GM12878 (cell line): ENCODE measurements around the gene PSPC1. TPM values are rescaled to one million over a fixed set of nuclear protein-coding genes. Genes with fewer than 3 reads are reported as not detected.

Experiments
- ATAC-seq: fragments of 200-7000 bp; cut with Tn5 transposase; 3 replicates; pipeline ENCODE4 v1.9.1; 2020; ENCODE audit warnings: mild to moderate bottlenecking, moderate library complexity
- BruUV-seq: library from RNA; stranded (reverse); fragments of 400-500 nt; replicated peaks from 2 replicates; lab custom pipeline; 2021; lab: Mats Ljungman, UMichigan
- CTCF ChIA-PET: fragments of 300-600 bp; sonication (Branson Sonifier 250); formaldehyde crosslinking; extraction: SDS; loops from one replicate; lab custom pipeline; 2021; ENCODE audit warnings: inconsistent platforms; lab: Yijun Ruan, JAX
- POLR2A ChIA-PET: fragments of 350-600 bp; formaldehyde crosslinking; extraction: SDS; loops from one replicate; lab custom pipeline; 2021; ENCODE audit warnings: inconsistent platforms; lab: Charles Lee
- RAD21 ChIA-PET: fragments of 300-600 bp; sonication (Branson Sonifier 250); formaldehyde crosslinking; loops from one replicate; lab custom pipeline; 2023; ENCODE audit warnings: antibody characterized with exemption; ENCODE audit not compliant: unreplicated experiment; lab: Charles Lee
- SMC1A ChIA-PET: fragments of 300-600 bp; sonication (Branson Sonifier 250); formaldehyde crosslinking; loops from one replicate; lab custom pipeline; 2023; ENCODE audit not compliant: unreplicated experiment, uncharacterized antibody; lab: Charles Lee
- DNase-seq: peaks from one replicate; pipeline ENCODE4 v3.0.0-alpha.2; 2011; ENCODE audit warnings: low read depth, low spot score
- FAIRE-seq: peaks from 3 replicates; lab custom pipeline; 2011; peaks lifted over from hg19 to GRCh38; lab: Jason Lieb, UNC
- H2AFZ ChIP-seq: 2 replicates; pipeline ENCODE4 v1.6.0; 2011; ENCODE audit warnings: low read depth, low read length, control low read depth; ENCODE audit not compliant: control insufficient read depth
- H3K27ac ChIP-seq: 2 replicates; pipeline ENCODE4 v1.5.1; 2011; ENCODE audit warnings: control low read depth; ENCODE audit not compliant: control insufficient read depth, insufficient read depth
- H3K27me3 ChIP-seq, 2 experiments: replicated peaks in 1 of 2; 2 replicates each; pipeline versions ENCODE4 v1.6.0 to v1.6.1; 2011; ENCODE audit warnings: low read length in 1 of 2; ENCODE audit not compliant: control insufficient read depth in 2 of 2, insufficient read depth in 2 of 2
- H3K36me3 ChIP-seq, 2 experiments: 2 replicates each; pipeline ENCODE4 v1.5.1; 2011; ENCODE audit warnings: low read length in 1 of 2; ENCODE audit not compliant: control insufficient read depth in 2 of 2, insufficient read depth in 2 of 2
- H3K4me1 ChIP-seq: 2 replicates; pipeline ENCODE4 v1.6.1; 2011; ENCODE audit warnings: mild to moderate bottlenecking, low read length, moderate library complexity, mixed read lengths; ENCODE audit not compliant: control insufficient read depth, insufficient read depth
- H3K4me2 ChIP-seq: 2 replicates; pipeline ENCODE4 v1.6.0; 2011; ENCODE audit warnings: control low read depth; ENCODE audit not compliant: control insufficient read depth, insufficient read depth
- H3K4me3 ChIP-seq: fragments of 200-600 bp; sonication (generic); 2 replicates; pipeline ENCODE4 v1.5.1; 2016
- H3K79me2 ChIP-seq: 2 replicates; pipeline ENCODE4 v1.6.0; 2011; ENCODE audit warnings: low read length; ENCODE audit not compliant: control insufficient read depth, insufficient read depth
- H3K9ac ChIP-seq: 2 replicates; pipeline ENCODE4 v1.8.0; 2011; ENCODE audit warnings: low read length, control low read depth, mixed read lengths; ENCODE audit not compliant: control insufficient read depth, insufficient read depth
- H3K9me3 ChIP-seq: replicated peaks from 3 replicates; pipeline ENCODE4 v1.5.1; 2011; ENCODE audit warnings: mild to moderate bottlenecking, low read length; ENCODE audit not compliant: control insufficient read depth, insufficient read depth
- H4K20me1 ChIP-seq: 2 replicates; pipeline ENCODE4 v1.6.0; 2011; ENCODE audit not compliant: control insufficient read depth, insufficient read depth
- ATF2 ChIP-seq: IDR thresholded peaks from 2 replicates; pipeline ENCODE4 v1.6.1; 2012; ENCODE audit warnings: low read length, inconsistent platforms
- ATF3 ChIP-seq: IDR thresholded peaks from 2 replicates; pipeline ENCODE4 v1.6.1; 2011; ENCODE audit warnings: low read depth, mild to moderate bottlenecking, low read length, moderate library complexity, borderline replicate concordance; ENCODE audit errors: extremely low read depth
- CBX3 ChIP-seq: fragments of 200-600 bp; sonication (generic); IDR thresholded peaks from 2 replicates; pipeline ENCODE4 v1.6.1; 2016; ENCODE audit warnings: low read depth, borderline replicate concordance
- CHD2 ChIP-seq: IDR thresholded peaks from 2 replicates; pipeline ENCODE4 v1.6.1; 2011; ENCODE audit warnings: low read depth, low read length, improper control_type of control experiment, borderline replicate concordance
- ESRRA ChIP-seq: IDR thresholded peaks from 2 replicates; pipeline ENCODE4 v1.6.1; 2012; ENCODE audit warnings: mild to moderate bottlenecking, low read length, improper control_type of control experiment
- HDAC6 ChIP-seq: fragments of 200-600 bp; sonication (generic); IDR thresholded peaks from one replicate; pipeline ENCODE4 v1.8.0; 2017; ENCODE audit warnings: antibody characterized with exemption; ENCODE audit not compliant: unreplicated experiment
- PAX5 ChIP-seq: IDR thresholded peaks from 2 replicates; pipeline ENCODE4 v1.6.1; 2011; ENCODE audit warnings: low read depth, low read length, borderline replicate concordance
- SIN3A ChIP-seq: IDR thresholded peaks from 2 replicates; pipeline ENCODE4 v1.6.1; 2012; ENCODE audit warnings: low read depth, low read length, improper control_type of control experiment
- SMARCA5 ChIP-seq: fragments of 450-650 bp; IDR thresholded peaks from 2 replicates; pipeline ENCODE4 v1.6.1; 2017; ENCODE audit warnings: mild to moderate bottlenecking
- TAF1 ChIP-seq: IDR thresholded peaks from 2 replicates; pipeline ENCODE4 v1.6.1; 2011; ENCODE audit warnings: mild to moderate bottlenecking, low read depth, low read length, borderline replicate concordance
- WGBS: methylation state at CpG from one replicate; pipeline ENCODE4 v1.1.6; 2016; ENCODE audit warnings: low lambda C conversion rate; ENCODE audit not compliant: insufficient replicate concordance, insufficient coverage; ENCODE audit errors: missing lambda C conversion rate; 5-methylcytosine and 5-hydroxymethylcytosine counted together
- in situ Hi-C: fragments of 300-500 bp; cut with MboI; formaldehyde crosslinking; loops from 9 replicates; pipeline ENCODE4 v1.14.3; 2018; ENCODE audit warnings: mixed read lengths
- intact Hi-C: fragments of 100-400 bp; cut with micrococcal nuclease; formaldehyde crosslinking; loops from one replicate; pipeline ENCODE4 v1.14.2; 2022; ENCODE audit not compliant: unreplicated experiment
- polyA plus RNA-seq, 11 experiments: library from polyadenylated mRNA; depleted of rRNA in 4 of 11; unstranded in 6 of 11; stranded (reverse) in 5 of 11; fragments of >200 nt; fragmentation: Nextera tagmentation in 4 of 11; fragmentation: Illumina TruSeq in 1 of 11; extraction: Ambion mirVana in 4 of 11; extraction: Trizol in 1 of 11; gene quantifications; 1 replicate in 1 of 11; 2 replicates in 10 of 11; pipeline versions ENCODE4 v1.2.1 to v1.2.3, GENCODE V29; 2011 to 2016; ENCODE audit warnings: inconsistent platforms in 2 of 11, missing spikeins in 2 of 11, low read depth in 1 of 11
- total RNA-seq, 4 experiments: library from RNA; depleted of rRNA in 3 of 4; stranded (reverse); fragments of >200 nt in 3 of 4; fragmentation: Illumina TruSeq in 1 of 4; extraction: Trizol in 1 of 4; gene quantifications; 2 replicates each; pipeline versions ENCODE4 v1.2.1 to v1.2.3, GENCODE V29; 2013 to 2021
- TF ChIP-seq, protein P1 (sequence below), 3 experiments: IDR thresholded peaks in 2 of 3; conservative IDR thresholded peaks in 1 of 3; 2 replicates each; pipeline ENCODE4 v1.5.1; 2011; ENCODE audit warnings: low read depth in 3 of 3, low read length in 3 of 3, mild to moderate bottlenecking in 3 of 3, control low read depth in 2 of 3, moderate library complexity in 2 of 3, inconsistent platforms in 1 of 3, mixed read lengths in 1 of 3; ENCODE audit not compliant: control insufficient read depth in 2 of 3, insufficient read depth in 1 of 3; ENCODE audit errors: extremely low read depth in 1 of 3
- TF ChIP-seq, protein P2 (sequence below): fragments of 450-650 bp; IDR thresholded peaks from 2 replicates; pipeline ENCODE4 v1.6.1; 2016; ENCODE audit warnings: mild to moderate bottlenecking
- TF ChIP-seq, protein P3 (sequence below): fragments of 450-650 bp; IDR thresholded peaks from 2 replicates; pipeline ENCODE4 v1.6.1; 2017; ENCODE audit warnings: borderline replicate concordance
- TF ChIP-seq, protein P4 (sequence below): fragments of 450-650 bp; formaldehyde crosslinking; IDR thresholded peaks from 2 replicates; pipeline ENCODE4 v1.5.0; 2022; ENCODE audit warnings: mild to moderate bottlenecking, missing genetic modification characterization

PSPC1 gene
- total and polyA plus RNA-seq, 10 of the 15 experiments (the other 5 are each of a cell fraction or from before 2014, with no cell fraction given) = 17.7 to 76.3 (median 66.8) TPM

DNA sequence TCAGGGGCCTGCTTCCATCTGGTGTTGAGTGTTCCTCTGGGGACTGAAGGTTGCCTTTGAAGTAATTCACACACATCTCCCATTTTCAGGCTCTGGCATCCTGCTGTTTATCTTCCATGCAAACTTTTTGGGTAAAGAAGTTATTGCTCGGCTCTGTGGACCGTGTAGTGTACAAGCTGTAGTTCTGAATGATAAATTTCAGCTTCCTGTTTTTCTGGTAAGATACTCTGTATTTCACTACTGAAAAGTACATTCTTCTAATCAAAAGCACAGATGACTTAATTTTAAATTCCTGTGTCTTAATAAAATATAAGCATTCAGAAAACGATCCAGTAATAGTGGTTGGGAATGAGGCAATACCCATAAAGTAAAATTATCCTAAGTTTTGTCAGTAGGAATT lies 112.6 kb downstream of the PSPC1 start:
- H3K9me3 ChIP-seq = no peaks in the 10 kb centered on the region
- no peaks in the 10 kb centered on the region for H4K20me1 ChIP-seq
- CTCF ChIA-PET = no interaction called here
- H3K4me2 ChIP-seq = no peak overlapping the region
- in situ Hi-C loops = no loop called here
- SMC1A ChIA-PET = no interaction called here
- 29% methylated on average over 3 of the region's 3 CpGs for WGBS
- ATAC-seq (no peak), DNase-seq (no peak)
- H3K4me1 ChIP-seq = no peaks in the 10 kb centered on the region
- BruUV-seq = no TSS peak
- no peak overlapping the region for H3K27ac ChIP-seq
- H3K9ac ChIP-seq = no peak overlapping the region
- TF ChIP-seq, protein P1, sequence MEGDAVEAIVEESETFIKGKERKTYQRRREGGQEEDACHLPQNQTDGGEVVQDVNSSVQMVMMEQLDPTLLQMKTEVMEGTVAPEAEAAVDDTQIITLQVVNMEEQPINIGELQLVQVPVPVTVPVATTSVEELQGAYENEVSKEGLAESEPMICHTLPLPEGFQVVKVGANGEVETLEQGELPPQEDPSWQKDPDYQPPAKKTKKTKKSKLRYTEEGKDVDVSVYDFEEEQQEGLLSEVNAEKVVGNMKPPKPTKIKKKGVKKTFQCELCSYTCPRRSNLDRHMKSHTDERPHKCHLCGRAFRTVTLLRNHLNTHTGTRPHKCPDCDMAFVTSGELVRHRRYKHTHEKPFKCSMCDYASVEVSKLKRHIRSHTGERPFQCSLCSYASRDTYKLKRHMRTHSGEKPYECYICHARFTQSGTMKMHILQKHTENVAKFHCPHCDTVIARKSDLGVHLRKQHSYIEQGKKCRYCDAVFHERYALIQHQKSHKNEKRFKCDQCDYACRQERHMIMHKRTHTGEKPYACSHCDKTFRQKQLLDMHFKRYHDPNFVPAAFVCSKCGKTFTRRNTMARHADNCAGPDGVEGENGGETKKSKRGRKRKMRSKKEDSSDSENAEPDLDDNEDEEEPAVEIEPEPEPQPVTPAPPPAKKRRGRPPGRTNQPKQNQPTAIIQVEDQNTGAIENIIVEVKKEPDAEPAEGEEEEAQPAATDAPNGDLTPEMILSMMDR (IDR thresholded peaks at IDR 0.05 in 2 of 3, conservative IDR thresholded peaks at IDR 0.05 in 1 of 3; ENCODE audit: control insufficient read depth in 2 of 3, extremely low read depth in 1 of 3, insufficient read depth in 1 of 3, low read depth in 3 of 3, low read length in 3 of 3) = no peak
- TF ChIP-seq ATF3 (no peak), CBX3 (no peak), ATF2 (no peak), TAF1 (no peak), PAX5 (no peak), SMARCA5 (no peak), HDAC6 (no peak), CHD2 (no peak), ESRRA (no peak), SIN3A (no peak)
- TF ChIP-seq, protein P2, sequence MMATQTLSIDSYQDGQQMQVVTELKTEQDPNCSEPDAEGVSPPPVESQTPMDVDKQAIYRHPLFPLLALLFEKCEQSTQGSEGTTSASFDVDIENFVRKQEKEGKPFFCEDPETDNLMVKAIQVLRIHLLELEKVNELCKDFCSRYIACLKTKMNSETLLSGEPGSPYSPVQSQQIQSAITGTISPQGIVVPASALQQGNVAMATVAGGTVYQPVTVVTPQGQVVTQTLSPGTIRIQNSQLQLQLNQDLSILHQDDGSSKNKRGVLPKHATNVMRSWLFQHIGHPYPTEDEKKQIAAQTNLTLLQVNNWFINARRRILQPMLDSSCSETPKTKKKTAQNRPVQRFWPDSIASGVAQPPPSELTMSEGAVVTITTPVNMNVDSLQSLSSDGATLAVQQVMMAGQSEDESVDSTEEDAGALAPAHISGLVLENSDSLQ = no peak
- TF ChIP-seq, protein P3, sequence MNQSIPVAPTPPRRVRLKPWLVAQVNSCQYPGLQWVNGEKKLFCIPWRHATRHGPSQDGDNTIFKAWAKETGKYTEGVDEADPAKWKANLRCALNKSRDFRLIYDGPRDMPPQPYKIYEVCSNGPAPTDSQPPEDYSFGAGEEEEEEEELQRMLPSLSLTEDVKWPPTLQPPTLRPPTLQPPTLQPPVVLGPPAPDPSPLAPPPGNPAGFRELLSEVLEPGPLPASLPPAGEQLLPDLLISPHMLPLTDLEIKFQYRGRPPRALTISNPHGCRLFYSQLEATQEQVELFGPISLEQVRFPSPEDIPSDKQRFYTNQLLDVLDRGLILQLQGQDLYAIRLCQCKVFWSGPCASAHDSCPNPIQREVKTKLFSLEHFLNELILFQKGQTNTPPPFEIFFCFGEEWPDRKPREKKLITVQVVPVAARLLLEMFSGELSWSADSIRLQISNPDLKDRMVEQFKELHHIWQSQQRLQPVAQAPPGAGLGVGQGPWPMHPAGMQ = no peak
- TF ChIP-seq, protein P4, sequence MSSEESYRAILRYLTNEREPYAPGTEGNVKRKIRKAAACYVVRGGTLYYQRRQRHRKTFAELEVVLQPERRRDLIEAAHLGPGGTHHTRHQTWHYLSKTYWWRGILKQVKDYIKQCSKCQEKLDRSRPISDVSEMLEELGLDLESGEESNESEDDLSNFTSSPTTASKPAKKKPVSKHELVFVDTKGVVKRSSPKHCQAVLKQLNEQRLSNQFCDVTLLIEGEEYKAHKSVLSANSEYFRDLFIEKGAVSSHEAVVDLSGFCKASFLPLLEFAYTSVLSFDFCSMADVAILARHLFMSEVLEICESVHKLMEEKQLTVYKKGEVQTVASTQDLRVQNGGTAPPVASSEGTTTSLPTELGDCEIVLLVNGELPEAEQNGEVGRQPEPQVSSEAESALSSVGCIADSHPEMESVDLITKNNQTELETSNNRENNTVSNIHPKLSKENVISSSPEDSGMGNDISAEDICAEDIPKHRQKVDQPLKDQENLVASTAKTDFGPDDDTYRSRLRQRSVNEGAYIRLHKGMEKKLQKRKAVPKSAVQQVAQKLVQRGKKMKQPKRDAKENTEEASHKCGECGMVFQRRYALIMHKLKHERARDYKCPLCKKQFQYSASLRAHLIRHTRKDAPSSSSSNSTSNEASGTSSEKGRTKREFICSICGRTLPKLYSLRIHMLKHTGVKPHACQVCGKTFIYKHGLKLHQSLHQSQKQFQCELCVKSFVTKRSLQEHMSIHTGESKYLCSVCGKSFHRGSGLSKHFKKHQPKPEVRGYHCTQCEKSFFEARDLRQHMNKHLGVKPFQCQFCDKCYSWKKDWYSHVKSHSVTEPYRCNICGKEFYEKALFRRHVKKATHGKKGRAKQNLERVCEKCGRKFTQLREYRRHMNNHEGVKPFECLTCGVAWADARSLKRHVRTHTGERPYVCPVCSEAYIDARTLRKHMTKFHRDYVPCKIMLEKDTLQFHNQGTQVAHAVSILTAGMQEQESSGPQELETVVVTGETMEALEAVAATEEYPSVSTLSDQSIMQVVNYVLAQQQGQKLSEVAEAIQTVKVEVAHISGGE (CRISPR knock-in tag) = no peak
- TF ChIP-seq, all 136 proteins: peak for 0
- intact Hi-C loops = no loop called here
- POLR2A ChIA-PET = no interaction called here
- no peaks in the 10 kb centered on the region for H3K79me2 ChIP-seq
- peaks cover 13 to 33% of the 10 kb centered on the region in 2 experiments for H3K36me3 ChIP-seq
- RAD21 ChIA-PET = no interaction called here
- no peak overlapping the region for H2AFZ ChIP-seq
- H3K4me3 ChIP-seq = no peak overlapping the region
- no peak for FAIRE-seq
- no peaks in the 10 kb centered on the region for H3K27me3 ChIP-seq
